ENCODE data around the gene NUPR2. TPM values are rescaled to one million over a fixed set of nuclear protein-coding genes. Genes with fewer than 3 reads are reported as not detected.
"Not testable (repeated sequence)": the region's sequence is repeated elsewhere in the genome, so short reads cannot be mapped to it uniquely, and the experiment has no call there.

The NUPR2 gene
- total RNA-seq, 2 donors from 2014 or later = not detected

DNA sequence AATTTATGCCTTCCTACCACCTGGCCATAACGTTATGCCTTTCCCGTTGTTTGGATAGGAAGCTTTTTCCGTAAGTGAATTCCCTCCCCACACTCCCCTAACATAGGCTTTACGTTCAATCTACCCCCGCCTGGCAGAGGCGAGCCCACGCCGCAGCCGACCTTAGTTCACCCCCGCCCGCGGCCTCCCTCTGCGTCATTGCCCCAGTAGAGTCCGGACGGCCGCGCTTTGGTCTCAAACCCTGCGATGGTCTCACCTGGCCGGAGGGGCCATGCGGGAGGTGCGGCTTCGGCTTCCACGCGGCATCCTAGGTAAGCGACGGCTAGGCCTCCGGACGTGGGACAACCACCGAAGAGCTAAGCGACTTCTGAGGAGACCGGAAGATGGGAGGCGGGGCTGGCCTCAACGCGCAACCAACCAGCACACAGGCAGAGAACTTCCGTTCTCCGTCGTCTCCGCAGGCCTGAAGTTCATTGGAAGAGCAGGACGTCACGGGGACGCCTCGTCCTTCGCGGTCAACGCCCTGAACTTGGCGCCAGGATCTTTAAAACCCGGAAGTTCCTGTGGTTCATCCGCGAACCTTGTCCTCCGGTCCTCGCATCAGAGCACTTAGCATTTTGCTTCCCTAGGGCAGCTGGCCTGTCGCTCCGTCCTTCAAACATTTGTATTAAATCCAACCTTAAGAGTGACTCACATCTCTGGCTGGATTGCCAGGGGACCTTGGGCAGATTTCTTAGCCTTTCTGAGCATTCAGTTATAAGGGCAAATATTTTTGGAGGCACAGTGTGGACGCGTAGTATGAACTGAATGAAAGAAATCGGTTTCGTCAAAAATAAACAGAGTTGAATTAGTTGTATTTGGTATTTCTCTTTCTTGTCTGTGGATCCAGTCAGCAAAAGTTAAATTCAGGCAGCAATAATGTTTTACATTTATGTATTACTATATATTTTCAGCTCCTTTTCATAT, 9.8 kb downstream of the NUPR2 start, which contains the start of gene CHCHD2:
CHCHD2 (minus strand) TSS at position 369 of the 966 bp plus-strand sequence; CDS start at position 306, 63 bp downstream.
- Mint-ChIP-seq H3K36me3 (ENCODE audit: low read depth) (no peaks in the 10 kb centered on the region), H3K9me3 (peaks cover 78% of the 10 kb centered on the region)

DNA sequence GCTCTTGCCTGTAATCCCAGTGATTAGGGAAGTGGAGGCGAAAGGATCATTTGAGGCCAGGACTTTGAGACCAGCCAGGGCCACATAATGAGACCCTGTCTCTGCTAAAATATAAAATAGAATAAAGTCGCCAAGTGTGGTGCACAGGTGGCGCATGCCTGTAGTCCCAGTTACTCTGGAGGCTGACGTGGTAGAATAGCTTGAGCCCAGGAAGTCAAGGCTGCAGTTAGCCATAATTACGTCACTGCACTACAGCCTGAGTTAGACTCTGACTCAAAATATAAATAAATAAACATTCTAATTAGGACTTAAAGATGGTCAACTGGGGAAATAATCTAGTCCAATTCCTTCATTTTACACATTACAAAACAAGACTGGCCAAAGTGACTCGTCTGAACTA, 10.7 kb downstream of the NUPR2 start:
- H3K4me3 ChIP-seq (ENCODE audit: low read length) = peak overlapping the region; percentile 99
- WGBS, 2 experiments (ENCODE audit: insufficient coverage in 1 of 2, insufficient read length in 1 of 2) = 34 to 36% methylated on average over 5 to 6 of the region's 6 CpGs
- Mint-ChIP-seq H3K27ac (no peak overlapping the region), H3K4me3 (peak overlapping the region; percentile 66), H3K27me3 (ENCODE audit: insufficient read depth) (peaks cover 2% of the 10 kb centered on the region), H3K36me3 (ENCODE audit: low read depth) (no peaks in the 10 kb centered on the region), H3K9me3 (peaks cover 79% of the 10 kb centered on the region), H3K4me1 (no peaks in the 10 kb centered on the region)
- H3K27me3 ChIP-seq (ENCODE audit: control insufficient read depth, insufficient read depth, low read length, poor library complexity, severe bottlenecking) = no peaks in the 10 kb centered on the region
- no peak for DNase-seq
- peaks cover 11% of the 10 kb centered on the region for H3K9me3 ChIP-seq (ENCODE audit: control insufficient read depth, low read length)
- peaks cover 39% of the 10 kb centered on the region for H3K36me3 ChIP-seq (ENCODE audit: control insufficient read depth, insufficient read depth, low read length)
- peak overlapping the region; percentile 90 for H3K9ac ChIP-seq (ENCODE audit: extremely low read depth, low read length, poor library complexity, severe bottlenecking)
- H3K27ac ChIP-seq (ENCODE audit: low read depth, low read length) = no peak overlapping the region
- TF ChIP-seq, protein P1, sequence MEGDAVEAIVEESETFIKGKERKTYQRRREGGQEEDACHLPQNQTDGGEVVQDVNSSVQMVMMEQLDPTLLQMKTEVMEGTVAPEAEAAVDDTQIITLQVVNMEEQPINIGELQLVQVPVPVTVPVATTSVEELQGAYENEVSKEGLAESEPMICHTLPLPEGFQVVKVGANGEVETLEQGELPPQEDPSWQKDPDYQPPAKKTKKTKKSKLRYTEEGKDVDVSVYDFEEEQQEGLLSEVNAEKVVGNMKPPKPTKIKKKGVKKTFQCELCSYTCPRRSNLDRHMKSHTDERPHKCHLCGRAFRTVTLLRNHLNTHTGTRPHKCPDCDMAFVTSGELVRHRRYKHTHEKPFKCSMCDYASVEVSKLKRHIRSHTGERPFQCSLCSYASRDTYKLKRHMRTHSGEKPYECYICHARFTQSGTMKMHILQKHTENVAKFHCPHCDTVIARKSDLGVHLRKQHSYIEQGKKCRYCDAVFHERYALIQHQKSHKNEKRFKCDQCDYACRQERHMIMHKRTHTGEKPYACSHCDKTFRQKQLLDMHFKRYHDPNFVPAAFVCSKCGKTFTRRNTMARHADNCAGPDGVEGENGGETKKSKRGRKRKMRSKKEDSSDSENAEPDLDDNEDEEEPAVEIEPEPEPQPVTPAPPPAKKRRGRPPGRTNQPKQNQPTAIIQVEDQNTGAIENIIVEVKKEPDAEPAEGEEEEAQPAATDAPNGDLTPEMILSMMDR (conservative IDR thresholded peaks at IDR 0.05) = no peak
- H3K4me1 ChIP-seq (ENCODE audit: control insufficient read depth, insufficient read depth, low read length) = no peaks in the 10 kb centered on the region

More for the DNA sequence above, 9.8 kb downstream of the NUPR2 start, which contains the start of gene CHCHD2:
- 8 to 21% methylated on average over 17 to 57 of the region's 57 CpGs for WGBS, 2 experiments (ENCODE audit: insufficient coverage in 1 of 2, insufficient read length in 1 of 2)
- H3K4me1 ChIP-seq (ENCODE audit: control insufficient read depth, insufficient read depth, low read length) = no peaks in the 10 kb centered on the region
- no peaks in the 10 kb centered on the region for H3K27me3 ChIP-seq (ENCODE audit: control insufficient read depth, insufficient read depth, low read length, poor library complexity, severe bottlenecking)
- peak within 1 kb of the TSS; percentile 40 for H3K27ac ChIP-seq (ENCODE audit: low read depth, low read length)
- peak; percentile 78 for DNase-seq
- Mint-ChIP-seq H3K4me1 (no peaks in the 10 kb centered on the region), H3K4me3 (peak within 1 kb of the TSS; percentile 66), H3K27ac (peak within 1 kb of the TSS; percentile 66), H3K27me3 (ENCODE audit: insufficient read depth) (peaks cover 2% of the 10 kb centered on the region)
- peaks cover 30% of the 10 kb centered on the region for H3K36me3 ChIP-seq (ENCODE audit: control insufficient read depth, insufficient read depth, low read length)
- peaks cover 11% of the 10 kb centered on the region for H3K9me3 ChIP-seq (ENCODE audit: control insufficient read depth, low read length)
- TF ChIP-seq, protein P1 (conservative IDR thresholded peaks at IDR 0.05) = no peak
- peak within 1 kb of the TSS; percentile 99 for H3K4me3 ChIP-seq (ENCODE audit: low read length)
- H3K9ac ChIP-seq (ENCODE audit: extremely low read depth, low read length, poor library complexity, severe bottlenecking) = peak within 1 kb of the TSS; percentile 90

DNA sequence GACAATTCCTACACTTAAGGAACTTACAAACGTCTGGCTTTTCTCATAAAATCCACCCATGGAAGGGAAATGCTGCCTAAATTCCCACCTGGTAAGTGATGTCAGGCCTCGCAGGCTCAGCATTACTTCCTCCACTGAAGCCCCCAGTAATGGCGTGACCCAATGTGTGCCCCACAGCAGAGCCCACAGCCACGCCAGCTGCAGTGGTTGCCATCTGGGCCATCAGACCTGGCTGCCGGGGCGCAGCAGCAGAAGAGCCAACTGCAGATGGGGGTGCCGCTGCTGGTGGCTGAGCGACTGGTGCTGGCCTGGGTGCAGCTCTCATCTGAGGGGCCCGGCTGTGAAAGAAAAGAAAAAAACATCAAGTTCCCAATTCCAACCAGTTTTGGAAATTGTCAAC, 12.1 kb downstream of the NUPR2 start:
- DNase-seq; H3K36me3 Mint-ChIP-seq (ENCODE audit: low read depth); H3K4me3 Mint-ChIP-seq; H3K27ac ChIP-seq (ENCODE audit: low read depth, low read length); H3K9ac ChIP-seq (ENCODE audit: extremely low read depth, low read length, poor library complexity, severe bottlenecking); H3K4me3 ChIP-seq (ENCODE audit: low read length); H3K4me1 ChIP-seq (ENCODE audit: control insufficient read depth, insufficient read depth, low read length); H3K27ac Mint-ChIP-seq; H3K4me1 Mint-ChIP-seq; H3K27me3 ChIP-seq (ENCODE audit: control insufficient read depth, insufficient read depth, low read length, poor library complexity, severe bottlenecking); H3K27me3 Mint-ChIP-seq (ENCODE audit: insufficient read depth): not testable (repeated sequence)
- Histone ChIP-seq H3K9me3 (ENCODE audit: control insufficient read depth, low read length) (peaks cover 11% of the 10 kb centered on the region), H3K36me3 (ENCODE audit: control insufficient read depth, insufficient read depth, low read length) (peaks cover 51% of the 10 kb centered on the region)
- WGBS, 2 experiments (ENCODE audit: insufficient coverage in 1 of 2, insufficient read length in 1 of 2) = 90 to 94% methylated on average over 2 to 9 of the region's 9 CpGs
- H3K9me3 Mint-ChIP-seq = peaks cover 79% of the 10 kb centered on the region

Data from endodermal cell (in vitro differentiated cells).